ENCODE results near the gene WTIP. TPM values are rescaled to one million over a fixed set of nuclear protein-coding genes. Genes with fewer than 3 reads are reported as not detected.
A peak's percentile ranks its signal among the peaks of the same experiment; 100 is the strongest.
"Not testable (repeated sequence)": the region's sequence is repeated elsewhere in the genome, so short reads cannot be mapped to it uniquely, and the experiment has no call there.

Gene WTIP
- total and polyA plus RNA-seq, 2 donors from 2014 or later: 15.5 to 22.3 TPM

DNA sequence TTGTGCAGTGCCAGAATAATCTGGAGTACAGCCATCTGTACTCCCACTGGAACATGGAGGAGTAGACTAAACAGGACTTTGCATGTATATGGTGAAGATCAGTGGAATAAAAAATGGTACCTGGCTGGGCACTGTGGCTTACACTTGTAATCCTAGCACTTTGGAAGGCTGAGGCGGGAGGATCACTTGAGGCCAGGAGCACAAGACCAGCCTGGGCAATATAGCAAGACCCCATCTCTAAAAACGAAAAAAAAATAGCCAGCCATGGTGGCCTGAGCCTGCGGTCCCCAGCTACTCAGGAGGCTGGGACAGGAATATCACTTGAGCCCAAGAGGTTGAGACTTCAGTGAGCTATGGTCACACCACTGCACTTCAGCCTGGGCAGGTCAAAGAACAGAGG lies 33.4 kb upstream of the WTIP start:
- DNase-seq: no peak
- no peak overlapping the region for H3K9ac ChIP-seq (ENCODE audit: low read length in 3 of 3)
- FAIRE-seq: no peak
- intact Hi-C loops (cut with DNase I): no loop called here
- no peaks in the 10 kb centered on the region for H3K27me3 ChIP-seq (ENCODE audit: control insufficient read depth, insufficient read depth, low read length)
- no peak overlapping the region for H3K4me3 ChIP-seq (ENCODE audit: low read length in 3 of 3)
- TF ChIP-seq CTCF (IDR thresholded peaks at IDR 0.05; ENCODE audit: borderline replicate concordance, extremely low read depth, insufficient read depth): no peak
- no peaks in the 10 kb centered on the region for H3K9me3 ChIP-seq (ENCODE audit: control insufficient read depth in 2 of 3, insufficient read depth in 1 of 3, low read length in 3 of 3)
- no peaks in the 10 kb centered on the region for H3K4me1 ChIP-seq (ENCODE audit: control insufficient read depth in 2 of 3, insufficient read depth in 2 of 3, low read depth in 1 of 3, low read length in 3 of 3)
- H3K36me3 ChIP-seq (ENCODE audit: control insufficient read depth in 2 of 3, insufficient read depth in 3 of 3, low read length in 3 of 3): peaks cover 9 to 40% (median 23%) of the 10 kb centered on the region in 3 donors
- no peak overlapping the region for H3K27ac ChIP-seq (ENCODE audit: low read depth in 2 of 2, low read length in 2 of 2)

DNA sequence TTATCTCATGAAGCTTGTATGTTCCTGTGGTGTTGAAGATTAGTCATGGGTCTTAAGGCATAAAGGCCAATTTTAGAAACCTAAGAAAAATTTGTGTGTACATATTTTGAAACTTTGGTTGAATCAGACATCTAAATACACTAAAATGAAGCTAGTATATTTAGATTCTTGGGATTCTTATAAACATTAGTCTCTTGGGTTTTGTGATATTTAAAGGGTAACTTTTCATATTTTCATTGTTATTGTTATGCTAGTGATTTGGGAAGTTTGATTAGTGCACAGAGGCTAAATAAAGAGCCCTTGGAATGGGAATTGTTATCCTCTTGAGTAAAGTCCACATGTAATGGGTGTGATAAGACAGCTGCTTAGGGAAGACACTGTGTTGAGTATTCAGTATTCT lies 28.8 kb upstream of the WTIP start:
- TF ChIP-seq CTCF (IDR thresholded peaks at IDR 0.05; ENCODE audit: borderline replicate concordance, extremely low read depth, insufficient read depth): no peak
- H3K27me3 ChIP-seq (ENCODE audit: control insufficient read depth, insufficient read depth, low read length): no peaks in the 10 kb centered on the region
- no peak overlapping the region for H3K27ac ChIP-seq (ENCODE audit: low read depth in 2 of 2, low read length in 2 of 2)
- H3K36me3 ChIP-seq (ENCODE audit: control insufficient read depth in 2 of 3, insufficient read depth in 3 of 3, low read length in 3 of 3): peaks cover 2 to 28% (median 17%) of the 10 kb centered on the region in 3 donors
- DNase-seq: no peak
- no peaks in the 10 kb centered on the region for H3K4me1 ChIP-seq (ENCODE audit: control insufficient read depth in 2 of 3, insufficient read depth in 2 of 3, low read depth in 1 of 3, low read length in 3 of 3)
- peak; percentile 53 for FAIRE-seq
- no peak overlapping the region for H3K4me3 ChIP-seq (ENCODE audit: low read length in 3 of 3)
- H3K9ac ChIP-seq (ENCODE audit: low read length in 3 of 3): no peak overlapping the region
- intact Hi-C loops (cut with DNase I): no loop called here
- H3K9me3 ChIP-seq (ENCODE audit: control insufficient read depth in 2 of 3, insufficient read depth in 1 of 3, low read length in 3 of 3): no peaks in the 10 kb centered on the region

- FAIRE-seq (no peak), DNase-seq (no peak)
- H3K4me1 ChIP-seq (ENCODE audit: control insufficient read depth in 2 of 3, insufficient read depth in 2 of 3, low read depth in 1 of 3, low read length in 3 of 3): no peaks in the 10 kb centered on the region
- no peak overlapping the region for H3K27ac ChIP-seq (ENCODE audit: low read depth in 2 of 2, low read length in 2 of 2)
- H3K36me3 ChIP-seq (ENCODE audit: control insufficient read depth in 2 of 3, insufficient read depth in 3 of 3, low read length in 3 of 3): peaks cover 2 to 21% (median 19%) of the 10 kb centered on the region in 3 donors
- no peak overlapping the region for H3K4me3 ChIP-seq (ENCODE audit: low read length in 3 of 3)
- H3K9ac ChIP-seq (ENCODE audit: low read length in 3 of 3): no peak overlapping the region
- H3K9me3 ChIP-seq (ENCODE audit: control insufficient read depth in 2 of 3, insufficient read depth in 1 of 3, low read length in 3 of 3): no peaks in the 10 kb centered on the region
- intact Hi-C loops (cut with DNase I): no loop called here
- TF ChIP-seq CTCF (IDR thresholded peaks at IDR 0.05; ENCODE audit: borderline replicate concordance, extremely low read depth, insufficient read depth): no peak
- no peaks in the 10 kb centered on the region for H3K27me3 ChIP-seq (ENCODE audit: control insufficient read depth, insufficient read depth, low read length)
Measured at GRCh38 chr19:34454091-34454490, 27.5 kb upstream of the WTIP start.

DNA sequence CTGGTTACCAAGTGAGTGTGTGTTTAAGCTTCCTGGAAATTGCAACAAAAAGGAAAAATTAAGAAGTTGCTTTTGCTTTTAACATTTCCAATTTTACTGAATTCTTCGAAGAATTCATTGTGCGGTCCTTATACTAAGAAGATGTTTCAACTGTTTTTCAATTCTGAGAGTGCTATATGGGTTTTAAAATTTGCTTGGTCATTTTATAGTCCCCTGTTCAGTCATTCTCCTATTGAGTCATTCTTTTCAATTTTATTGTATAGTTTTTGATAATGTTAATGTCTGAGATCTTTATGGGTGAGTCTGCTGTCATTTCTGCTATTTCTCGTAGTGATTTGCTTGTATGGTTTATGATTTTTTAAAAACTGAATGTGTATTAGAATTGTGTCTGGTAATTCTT lies 26.9 kb upstream of the WTIP start:
- Histone ChIP-seq H3K27ac (ENCODE audit: low read depth in 2 of 2, low read length in 2 of 2) (no peak overlapping the region), H3K27me3 (ENCODE audit: control insufficient read depth, insufficient read depth, low read length) (no peaks in the 10 kb centered on the region), H3K4me3 (ENCODE audit: low read length in 3 of 3) (no peak overlapping the region), H3K36me3 (ENCODE audit: control insufficient read depth in 2 of 3, insufficient read depth in 3 of 3, low read length in 3 of 3) (peaks cover 2 to 27% (median 24%) of the 10 kb centered on the region in 3 donors), H3K4me1 (ENCODE audit: control insufficient read depth in 2 of 3, insufficient read depth in 2 of 3, low read depth in 1 of 3, low read length in 3 of 3) (no peaks in the 10 kb centered on the region), H3K9me3 (ENCODE audit: control insufficient read depth in 2 of 3, insufficient read depth in 1 of 3, low read length in 3 of 3) (no peaks in the 10 kb centered on the region), H3K9ac (ENCODE audit: low read length in 3 of 3) (no peak overlapping the region)
- intact Hi-C loops (cut with DNase I): no loop called here
- FAIRE-seq: no peak
- no peak for TF ChIP-seq CTCF (IDR thresholded peaks at IDR 0.05; ENCODE audit: borderline replicate concordance, extremely low read depth, insufficient read depth)
- DNase-seq: no peak

- intact Hi-C loops (cut with DNase I); H3K4me1 ChIP-seq (ENCODE audit: control insufficient read depth in 2 of 3, insufficient read depth in 2 of 3, low read depth in 1 of 3, low read length in 3 of 3); H3K27me3 ChIP-seq (ENCODE audit: control insufficient read depth, insufficient read depth, low read length); H3K9me3 ChIP-seq (ENCODE audit: control insufficient read depth in 2 of 3, insufficient read depth in 1 of 3, low read length in 3 of 3); DNase-seq; H3K9ac ChIP-seq (ENCODE audit: low read length in 3 of 3); H3K4me3 ChIP-seq (ENCODE audit: low read length in 3 of 3); H3K27ac ChIP-seq (ENCODE audit: low read depth in 2 of 2, low read length in 2 of 2); FAIRE-seq: not testable (repeated sequence)
- peaks cover 9 to 35% (median 29%) of the 10 kb centered on the region in 3 donors for H3K36me3 ChIP-seq (ENCODE audit: control insufficient read depth in 2 of 3, insufficient read depth in 3 of 3, low read length in 3 of 3)
Measured at GRCh38 chr19:34455783-34456480, 25.6 kb upstream of the WTIP start.

Data from kidney (tissue), 14 donors.